B cell (primary cell): ENCODE measurements around the gene CYP3A5. TPM values are rescaled to one million over a fixed set of nuclear protein-coding genes. Genes with fewer than 3 reads are reported as not detected.

ENCODE experiments used
- ATAC-seq: fragments of 200-7000 bp; cut with Tn5 transposase; one replicate; pipeline ENCODE4 v1.10.0; 2021; ENCODE audit warnings: low read depth, mild to moderate bottlenecking, moderate number of reproducible peaks, moderate library complexity
- CTCF ChIA-PET: fragments of 350-600 bp; sonication (Branson Sonifier 250); formaldehyde crosslinking; loops from one replicate; lab custom pipeline; 2021; ENCODE audit warnings: antibody characterized with exemption, inconsistent platforms; lab: Charles Lee
- POLR2A ChIA-PET: fragments of 350-600 bp; sonication (Branson Sonifier 250); formaldehyde crosslinking; loops from one replicate; lab custom pipeline; 2021; ENCODE audit warnings: antibody characterized with exemption; lab: Charles Lee
- DNase-seq: peaks from one replicate; pipeline ENCODE4 v3.0.0; 2013
- H2AFZ ChIP-seq: 2 replicates; pipeline ENCODE4 v1.6.1; 2012; ENCODE audit warnings: mild to moderate bottlenecking, low read depth, low read length; ENCODE audit not compliant: insufficient read depth, poor library complexity, severe bottlenecking
- H3K27ac ChIP-seq, 2 donors: 1 replicate in 1 of 2; 2 replicates in 1 of 2; pipeline ENCODE4 v1.5.1; 2012 to 2013; ENCODE audit warnings: low read length in 2 of 2, mild to moderate bottlenecking in 2 of 2, moderate library complexity in 1 of 2
- H3K27me3 ChIP-seq, 4 experiments: fragments of 200-600 bp in 1 of 4; sonication (generic) in 1 of 4; replicated peaks in 1 of 4; 1 replicate in 2 of 4; 2 replicates in 2 of 4; pipeline versions ENCODE4 v1.6.1 to v1.7.0; 2013 to 2016; ENCODE audit warnings: low read length in 3 of 4, mild to moderate bottlenecking in 2 of 4, mixed read lengths in 1 of 4, moderate library complexity in 1 of 4; ENCODE audit not compliant: insufficient read depth in 4 of 4, control insufficient read depth in 3 of 4; ENCODE audit errors: control extremely low read depth in 1 of 4
- H3K36me3 ChIP-seq, 2 experiments: replicated peaks in 1 of 2; 1 replicate in 1 of 2; 2 replicates in 1 of 2; pipeline versions ENCODE4 v1.6.1 to v1.7.1; 2013; ENCODE audit warnings: low read length in 1 of 2; ENCODE audit not compliant: insufficient read depth in 2 of 2, control insufficient read depth in 1 of 2; ENCODE audit errors: control extremely low read depth in 1 of 2, extremely low read depth in 1 of 2
- H3K4me1 ChIP-seq, 2 donors: fragments of 200-600 bp in 1 of 2; sonication (generic) in 1 of 2; 1 replicate in 1 of 2; 2 replicates in 1 of 2; pipeline versions ENCODE4 v1.5.1 to v1.6.1; 2013 to 2017; ENCODE audit warnings: low read length in 2 of 2; ENCODE audit not compliant: control insufficient read depth in 2 of 2, insufficient read depth in 2 of 2
- H3K4me2 ChIP-seq: replicated peaks from 2 replicates; pipeline ENCODE3; 2012; ENCODE audit warnings: mild to moderate bottlenecking, low read depth, low read length; ENCODE audit not compliant: poor library complexity, severe bottlenecking
- H3K4me3 ChIP-seq, 5 experiments: fragments of 200-600 bp in 1 of 5; sonication (generic) in 1 of 5; 1 replicate in 3 of 5; 2 replicates in 2 of 5; pipeline versions ENCODE4 v1.5.1 to v1.7.0; 2011 to 2016; ENCODE audit warnings: low read length in 4 of 5, mild to moderate bottlenecking in 4 of 5, low read depth in 2 of 5, control low read depth in 1 of 5, moderate library complexity in 1 of 5; ENCODE audit not compliant: insufficient read depth in 1 of 5; ENCODE audit errors: control extremely low read depth in 1 of 5, extremely low read depth in 1 of 5
- H3K79me2 ChIP-seq: fragments of 200-600 bp; sonication (generic); one replicate; pipeline ENCODE4 v1.6.0; 2016; ENCODE audit warnings: low read length; ENCODE audit not compliant: control insufficient read depth, insufficient read depth
- H3K9ac ChIP-seq: fragments of 200-600 bp; sonication (generic); 2 replicates; pipeline ENCODE4 v1.6.1; 2017; ENCODE audit warnings: mild to moderate bottlenecking, low read length, moderate library complexity
- H3K9me3 ChIP-seq, 3 donors: one replicate each; pipeline versions ENCODE4 v1.6.1 to v1.7.1; 2013; ENCODE audit warnings: low read length in 2 of 3; ENCODE audit not compliant: control insufficient read depth in 2 of 3, insufficient read depth in 1 of 3; ENCODE audit errors: control extremely low read depth in 1 of 3
- H4K20me1 ChIP-seq: 2 replicates; pipeline ENCODE4 v1.6.0; 2012; ENCODE audit warnings: mild to moderate bottlenecking, low read length; ENCODE audit not compliant: insufficient read depth, control insufficient read depth, poor library complexity, severe bottlenecking
- H3K27ac Mint-ChIP-seq: one replicate; pipeline ENCODE4 v1.8.0; 2021; ENCODE audit warnings: mixed read lengths
- H3K27me3 Mint-ChIP-seq: one replicate; pipeline ENCODE4 v1.8.0; 2021; ENCODE audit warnings: mixed read lengths
- H3K4me1 Mint-ChIP-seq: one replicate; pipeline ENCODE4 v1.8.0; 2021; ENCODE audit warnings: mixed read lengths
- H3K4me3 Mint-ChIP-seq: one replicate; pipeline ENCODE4 v1.8.0; 2021; ENCODE audit warnings: mixed read lengths
- H3K9me3 Mint-ChIP-seq: one replicate; pipeline ENCODE4 v1.8.0; 2022; ENCODE audit warnings: mixed read lengths; ENCODE audit not compliant: insufficient read depth
- CTCF ChIP-seq: fragments of 200-600 bp; IDR thresholded peaks from one replicate; pipeline ENCODE4 v1.8.0; 2022; ENCODE audit warnings: antibody characterized with exemption, mild to moderate bottlenecking
- EZH2 ChIP-seq: IDR thresholded peaks from 2 replicates; pipeline ENCODE4 v1.6.1; 2012; ENCODE audit warnings: borderline replicate concordance, low read depth, mild to moderate bottlenecking, moderate library complexity, low read length; ENCODE audit not compliant: insufficient read depth, poor library complexity, severe bottlenecking
- WGBS: methylation state at CpG from one replicate; pipeline ENCODE4 v1.1.5; 2013; ENCODE audit warnings: missing lambda C conversion rate; ENCODE audit not compliant: insufficient coverage; 5-methylcytosine and 5-hydroxymethylcytosine counted together
- intact Hi-C: fragments of 100-400 bp; cut with micrococcal nuclease; formaldehyde crosslinking; loops from one replicate; pipeline ENCODE4 v1.10.0; 2022
- polyA plus RNA-seq: library from polyadenylated mRNA; depleted of rRNA; stranded (reverse); fragments of >200 nt; gene quantifications from 2 replicates; pipeline ENCODE4 v1.2.3, GENCODE V29; 2012
- total RNA-seq, 2 donors: library from RNA; stranded (reverse); fragments of 120-200 nt in 1 of 2; gene quantifications; 1 replicate in 1 of 2; 2 replicates in 1 of 2; pipeline versions ENCODE4 v1.2.3 to v1.2.4, GENCODE V29; 2013 to 2022

Gene CYP3A5
- total and polyA plus RNA-seq, 2 donors (not counting 1 experiment from before 2014, with no cell fraction given): not detected

DNA sequence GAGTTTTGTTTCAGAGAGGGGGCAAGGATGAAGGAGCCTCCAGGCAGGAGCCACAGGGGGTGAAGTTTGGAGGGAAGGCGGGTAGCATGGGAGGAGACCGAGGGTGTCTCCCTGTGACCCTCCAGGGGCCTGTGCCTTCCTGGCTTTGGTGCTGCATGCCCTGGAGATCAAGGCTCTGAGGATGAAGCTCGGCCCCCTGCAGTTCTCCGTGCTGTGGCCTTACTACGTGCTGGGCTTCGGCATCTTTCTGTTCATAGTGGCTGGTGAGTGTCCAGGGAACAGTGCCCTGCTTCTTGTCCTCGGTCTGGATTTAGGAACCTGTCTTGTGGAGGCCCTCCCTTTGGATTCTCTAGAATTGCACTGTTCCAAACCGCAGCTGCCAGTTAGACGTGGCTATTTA is 72.2 kb downstream of the CYP3A5 start:
- no peak overlapping the region for H3K27ac Mint-ChIP-seq
- H3K4me2 ChIP-seq: no peak overlapping the region
- no peaks in the 10 kb centered on the region for H3K4me1 ChIP-seq
- 87% methylated on average over 7 of the region's 9 CpGs for WGBS
- no peaks in the 10 kb centered on the region for H3K27me3 ChIP-seq
- CTCF ChIA-PET: no interaction called here
- no peaks in the 10 kb centered on the region for H3K9me3 ChIP-seq
- no peaks in the 10 kb centered on the region for H3K9me3 Mint-ChIP-seq
- DNase-seq (no peak), ATAC-seq (no peak)
- no peak overlapping the region for H3K4me3 ChIP-seq
- TF ChIP-seq EZH2 (no peak), CTCF (no peak)
- peaks cover 4% of the 10 kb centered on the region for H3K27me3 Mint-ChIP-seq
- H2AFZ ChIP-seq: no peak overlapping the region
- no peaks in the 10 kb centered on the region for H3K79me2 ChIP-seq
- no peaks in the 10 kb centered on the region for H3K36me3 ChIP-seq
- intact Hi-C loops: no loop called here
- no peaks in the 10 kb centered on the region for H4K20me1 ChIP-seq
- no peak overlapping the region for H3K27ac ChIP-seq
- no peaks in the 10 kb centered on the region for H3K4me1 Mint-ChIP-seq
- POLR2A ChIA-PET: no interaction called here
- no peak overlapping the region for H3K4me3 Mint-ChIP-seq
- H3K9ac ChIP-seq: no peak overlapping the region

- Histone ChIP-seq H3K4me3 (no peak overlapping the region), H3K4me1 (no peaks in the 10 kb centered on the region), H3K36me3 (no peaks in the 10 kb centered on the region), H3K79me2 (no peaks in the 10 kb centered on the region), H2AFZ (no peak overlapping the region), H3K4me2 (no peak overlapping the region), H3K9ac (no peak overlapping the region), H3K9me3 (no peaks in the 10 kb centered on the region), H3K27me3 (no peaks in the 10 kb centered on the region), H3K27ac (no peak overlapping the region), H4K20me1 (no peaks in the 10 kb centered on the region)
- no peaks in the 10 kb centered on the region for H3K9me3 Mint-ChIP-seq
- DNase-seq: no peak
- intact Hi-C loops: no loop called here
- ChIA-PET CTCF (no interaction called here), POLR2A (no interaction called here)
- no peak for TF ChIP-seq CTCF
- TF ChIP-seq EZH2: no peak
- H3K4me1 Mint-ChIP-seq: no peaks in the 10 kb centered on the region
- no peak for ATAC-seq
- H3K27me3 Mint-ChIP-seq: peaks cover 4% of the 10 kb centered on the region
- 89% methylated on average over 8 of the region's 8 CpGs for WGBS
- no peak overlapping the region for H3K27ac Mint-ChIP-seq
- no peak overlapping the region for H3K4me3 Mint-ChIP-seq
Observed at GRCh38 chr7:99606531-99606930, 73.3 kb downstream of the CYP3A5 start.
